K562 (cell line): ENCODE results near the gene MB21D2. TPM values are rescaled to one million over a fixed set of nuclear protein-coding genes. Genes with fewer than 3 reads are reported as not detected.

Source experiments
- CAMTA2 ChIP-seq: fragments of 250-450 bp; sonication (Bioruptor Pico); conservative IDR thresholded peaks from 2 replicates; pipeline ENCODE4 v1.5.1; 2022
- CBFA2T2 ChIP-seq: fragments of 450-650 bp; conservative IDR thresholded peaks from 2 replicates; pipeline ENCODE4 v1.6.1; 2017; ENCODE audit warnings: mild to moderate bottlenecking
- CHCHD3 ChIP-seq: fragments of 250-450 bp; sonication (Bioruptor Pico); IDR thresholded peaks from 2 replicates; pipeline ENCODE4 v2.1.2; 2022; ENCODE audit warnings: mild to moderate bottlenecking
- E2F3 ChIP-seq: fragments of 250-450 bp; sonication (Bioruptor Pico); IDR thresholded peaks from 2 replicates; pipeline ENCODE4 v1.4.0; 2020; ENCODE audit warnings: mild to moderate bottlenecking
- ELK1 ChIP-seq: sonication (generic); formaldehyde crosslinking; IDR thresholded peaks from 2 replicates; pipeline ENCODE4 v1.8.1; 2022; ENCODE audit warnings: missing genetic modification reagents
- FOS ChIP-seq: IDR thresholded peaks from 3 replicates; pipeline ENCODE4 v1.6.1; 2011; ENCODE audit not compliant: insufficient read length; ENCODE audit errors: extremely low read depth
- KDM4B ChIP-seq, 2 experiments: fragments of 450-650 bp in 1 of 2; sonication (generic) in 1 of 2; IDR thresholded peaks; 2 replicates each; pipeline ENCODE4 v1.6.1; 2016 to 2017; ENCODE audit warnings: borderline replicate concordance in 2 of 2, antibody characterized with exemption in 1 of 2, low read depth in 1 of 2, mild to moderate bottlenecking in 1 of 2
- KLF13 ChIP-seq: fragments of 450-650 bp; IDR thresholded peaks from 2 replicates; pipeline ENCODE4 v1.6.1; 2016; ENCODE audit warnings: missing genetic modification characterization, low read depth, mild to moderate bottlenecking, missing compliant biosample characterization, moderate library complexity, borderline replicate concordance
- MAFG ChIP-seq: fragments of 450-650 bp; conservative IDR thresholded peaks from 2 replicates; pipeline ENCODE4 v1.6.1; 2016; ENCODE audit warnings: missing genetic modification characterization, missing compliant biosample characterization
- PBX2 ChIP-seq, 2 experiments: IDR thresholded peaks in 1 of 2; conservative IDR thresholded peaks in 1 of 2; 2 replicates each; pipeline ENCODE4 v1.6.1; 2016; ENCODE audit warnings: low read depth in 2 of 2, mild to moderate bottlenecking in 1 of 2, missing compliant biosample characterization in 1 of 2, missing genetic modification characterization in 1 of 2, moderate library complexity in 1 of 2
- SIX5 ChIP-seq, 2 experiments: IDR thresholded peaks; 2 replicates each; pipeline ENCODE4 v1.6.1; 2011; ENCODE audit warnings: low read length in 2 of 2, borderline replicate concordance in 1 of 2, low read depth in 1 of 2, mild to moderate bottlenecking in 1 of 2, moderate library complexity in 1 of 2; ENCODE audit not compliant: insufficient read depth in 1 of 2
- SMARCA4 ChIP-seq: fragments of 450-650 bp; IDR thresholded peaks from 2 replicates; pipeline ENCODE4 v1.6.1; 2016
- TAL1 ChIP-seq: fragments of 450-650 bp; IDR thresholded peaks from 2 replicates; pipeline ENCODE4 v1.6.1; 2016; ENCODE audit warnings: mild to moderate bottlenecking
- ZNF143 ChIP-seq: sonication (generic); formaldehyde crosslinking; IDR thresholded peaks from 2 replicates; pipeline ENCODE4 v1.9.0; 2022; ENCODE audit warnings: mild to moderate bottlenecking, missing genetic modification reagents
- ZNF274 ChIP-seq: IDR thresholded peaks from 2 replicates; pipeline ENCODE4 v1.6.1; 2011; ENCODE audit warnings: low read depth, mild to moderate bottlenecking, low read length, moderate library complexity, borderline replicate concordance
- ZNF609 ChIP-seq: sonication (generic); formaldehyde crosslinking; IDR thresholded peaks from 2 replicates; pipeline ENCODE4 v1.8.1; 2023; ENCODE audit warnings: missing genetic modification reagents, mild to moderate bottlenecking, borderline replicate concordance
- ZNF75A ChIP-seq: fragments of 450-650 bp; formaldehyde crosslinking; IDR thresholded peaks from 2 replicates; pipeline ENCODE4 v1.4.0; 2020; ENCODE audit warnings: mild to moderate bottlenecking
- polyA plus RNA-seq, 8 experiments: library from polyadenylated mRNA; depleted of rRNA in 4 of 8; stranded (reverse) in 5 of 8; unstranded in 3 of 8; fragments of >200 nt; fragmentation: Nextera tagmentation in 2 of 8; fragmentation: Illumina TruSeq in 1 of 8; extraction: Ambion mirVana in 2 of 8; extraction: Trizol in 1 of 8; gene quantifications; 2 replicates each; pipeline versions ENCODE4 v1.2.1 to v1.2.3, GENCODE V29; 2011 to 2014; ENCODE audit warnings: inconsistent platforms in 1 of 8, missing spikeins in 1 of 8
- total RNA-seq, 7 experiments: library from RNA; depleted of rRNA in 6 of 7; stranded (reverse); fragments of >200 nt in 6 of 7; fragmentation: Illumina TruSeq in 2 of 7; extraction: Trizol in 2 of 7; gene quantifications; 2 replicates each; pipeline versions ENCODE4 v1.2.1 to v1.2.3, GENCODE V29; 2011 to 2021; ENCODE audit warnings: low replicate concordance in 1 of 7

The MB21D2 gene
- total and polyA plus RNA-seq, 9 of the 15 experiments (the other 6 are each of a cell fraction or from before 2014, with no cell fraction given), result 0.01 TPM; not detected in 8

GRCh38 chr3:192830291-192831110 lies 87.2 kb downstream of the MB21D2 start (continued):
- TF ChIP-seq ZNF609 (CRISPR knock-in tag), result no peak
- TF ChIP-seq ZNF143 (CRISPR knock-in tag), result no peak
- TF ChIP-seq FOS, result no peak
- TF ChIP-seq CAMTA2 (CRISPR knock-in tag), result no peak
- TF ChIP-seq ZNF75A (CRISPR knock-in tag), result no peak
- TF ChIP-seq KDM4B (IDR thresholded peaks at IDR 0.05; ENCODE audit: borderline replicate concordance in 2 of 2, low read depth in 1 of 2), result no peak
- TF ChIP-seq CHCHD3 (CRISPR knock-in tag), result no peak
- TF ChIP-seq TAL1, result peak; percentile 48; the same call in 1 of the 2 replicates
- TF ChIP-seq MAFG (tag), result no peak
- TF ChIP-seq SMARCA4, result no peak
- no peak for TF ChIP-seq KLF13
- no peak for TF ChIP-seq ELK1 (CRISPR knock-in tag)
- TF ChIP-seq ZNF274, result no peak
- TF ChIP-seq PBX2 (CRISPR knock-in tag; IDR thresholded peaks at IDR 0.05; ENCODE audit: low read depth), result no peak
- TF ChIP-seq PBX2 (tag; conservative IDR thresholded peaks at IDR 0.05; ENCODE audit: low read depth), result no peak
- no peak for TF ChIP-seq E2F3 (CRISPR knock-in tag)
- TF ChIP-seq SIX5 (IDR thresholded peaks at IDR 0.05; ENCODE audit: borderline replicate concordance in 1 of 2, insufficient read depth in 1 of 2, low read depth in 1 of 2, low read length in 2 of 2), result no peak
- peak; percentile 74 for TF ChIP-seq CBFA2T2
